ENCODE results near the gene MX1.

Gene MX1

GRCh38 chr21:41500363-41500762 lies 74.3 kb downstream of the MX1 start:
- no peak overlapping the region for H3K4me3 ChIP-seq (replicated peaks; ENCODE audit: insufficient read depth, low read length)
- H3K27ac ChIP-seq (replicated peaks), result no peak overlapping the region
- no peak for DNase-seq (ENCODE audit: low read depth in 1 of 2, low spot score in 1 of 2)
- peaks cover 2% of the 10 kb centered on the region for H3K27me3 ChIP-seq (ENCODE audit: insufficient read depth, poor library complexity, severe bottlenecking)
- TF ChIP-seq CTCF (IDR thresholded peaks at IDR 0.05; ENCODE audit: insufficient read depth, low read length) (no peak), REST (IDR thresholded peaks at IDR 0.05; ENCODE audit: insufficient replicate concordance, low read depth) (no peak), SPI1 (IDR thresholded peaks at IDR 0.05; ENCODE audit: borderline replicate concordance, low read depth) (no peak)

- no peak for DNase-seq (ENCODE audit: low read depth in 1 of 2, low spot score in 1 of 2)
- H3K27ac ChIP-seq (replicated peaks), result no peak overlapping the region
- H3K4me3 ChIP-seq (replicated peaks; ENCODE audit: insufficient read depth, low read length), result no peak overlapping the region
- H3K27me3 ChIP-seq (ENCODE audit: insufficient read depth, poor library complexity, severe bottlenecking), result peaks cover 2% of the 10 kb centered on the region
- TF ChIP-seq REST (IDR thresholded peaks at IDR 0.05; ENCODE audit: insufficient replicate concordance, low read depth) (no peak), CTCF (IDR thresholded peaks at IDR 0.05; ENCODE audit: insufficient read depth, low read length) (no peak), GABPA (IDR thresholded peaks at IDR 0.05; ENCODE audit: low read depth) (no peak), SPI1 (IDR thresholded peaks at IDR 0.05; ENCODE audit: borderline replicate concordance, low read depth) (no peak), POLR2AphosphoS5 (IDR thresholded peaks at IDR 0.05; ENCODE audit: low read depth) (no peak)
Observed at GRCh38 chr21:41500931-41501381, 74.9 kb downstream of the MX1 start.

- no peak overlapping the region for H3K4me3 ChIP-seq (replicated peaks; ENCODE audit: insufficient read depth, low read length)
- peaks cover 12% of the 10 kb centered on the region for H3K27me3 ChIP-seq (ENCODE audit: insufficient read depth, poor library complexity, severe bottlenecking)
- DNase-seq (ENCODE audit: low read depth in 1 of 2, low spot score in 1 of 2), result no peak
- H3K27ac ChIP-seq (replicated peaks), result no peak overlapping the region
- TF ChIP-seq REST (IDR thresholded peaks at IDR 0.05; ENCODE audit: insufficient replicate concordance, low read depth) (no peak), CTCF (IDR thresholded peaks at IDR 0.05; ENCODE audit: insufficient read depth, low read length) (no peak), GABPA (IDR thresholded peaks at IDR 0.05; ENCODE audit: low read depth) (no peak), SPI1 (IDR thresholded peaks at IDR 0.05; ENCODE audit: borderline replicate concordance, low read depth) (no peak), POLR2AphosphoS5 (IDR thresholded peaks at IDR 0.05; ENCODE audit: low read depth) (no peak)
Observed at GRCh38 chr21:41501919-41502318, 75.9 kb downstream of the MX1 start.
